ENCODE data around the gene DGKE. TPM values are rescaled to one million over a fixed set of nuclear protein-coding genes. Genes with fewer than 3 reads are reported as not detected.

DGKE gene
- total and polyA plus RNA-seq, 2 of the 13 experiments (the other 11 are each of a cell fraction or from before 2014, with no cell fraction given): 3.2 to 5.3 TPM

DNA sequence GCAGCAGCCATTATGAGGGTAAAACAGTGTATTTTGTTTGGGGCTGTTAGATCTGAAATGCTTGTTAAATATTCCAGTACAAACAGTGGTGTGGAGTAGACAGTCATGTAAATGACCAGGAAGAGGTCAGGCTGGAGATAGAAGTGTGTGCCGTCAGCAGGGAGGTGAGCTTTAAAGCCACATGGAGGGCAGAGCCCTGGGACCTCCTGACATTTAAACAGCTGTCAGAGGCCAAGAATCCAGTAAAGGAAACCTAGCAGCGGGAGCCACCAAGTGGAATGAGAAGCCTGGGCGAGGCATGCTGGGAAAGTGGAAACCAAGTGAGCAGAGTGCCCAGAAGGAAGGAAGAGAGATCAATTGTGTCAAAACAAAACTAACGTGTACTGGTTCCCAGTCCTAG is 27.0 kb upstream of the DGKE start (continued):
- TF ChIP-seq, protein P1, sequence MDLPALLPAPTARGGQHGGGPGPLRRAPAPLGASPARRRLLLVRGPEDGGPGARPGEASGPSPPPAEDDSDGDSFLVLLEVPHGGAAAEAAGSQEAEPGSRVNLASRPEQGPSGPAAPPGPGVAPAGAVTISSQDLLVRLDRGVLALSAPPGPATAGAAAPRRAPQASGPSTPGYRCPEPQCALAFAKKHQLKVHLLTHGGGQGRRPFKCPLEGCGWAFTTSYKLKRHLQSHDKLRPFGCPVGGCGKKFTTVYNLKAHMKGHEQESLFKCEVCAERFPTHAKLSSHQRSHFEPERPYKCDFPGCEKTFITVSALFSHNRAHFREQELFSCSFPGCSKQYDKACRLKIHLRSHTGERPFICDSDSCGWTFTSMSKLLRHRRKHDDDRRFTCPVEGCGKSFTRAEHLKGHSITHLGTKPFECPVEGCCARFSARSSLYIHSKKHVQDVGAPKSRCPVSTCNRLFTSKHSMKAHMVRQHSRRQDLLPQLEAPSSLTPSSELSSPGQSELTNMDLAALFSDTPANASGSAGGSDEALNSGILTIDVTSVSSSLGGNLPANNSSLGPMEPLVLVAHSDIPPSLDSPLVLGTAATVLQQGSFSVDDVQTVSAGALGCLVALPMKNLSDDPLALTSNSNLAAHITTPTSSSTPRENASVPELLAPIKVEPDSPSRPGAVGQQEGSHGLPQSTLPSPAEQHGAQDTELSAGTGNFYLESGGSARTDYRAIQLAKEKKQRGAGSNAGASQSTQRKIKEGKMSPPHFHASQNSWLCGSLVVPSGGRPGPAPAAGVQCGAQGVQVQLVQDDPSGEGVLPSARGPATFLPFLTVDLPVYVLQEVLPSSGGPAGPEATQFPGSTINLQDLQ (CRISPR knock-in tag; IDR thresholded peaks at IDR 0.05): no peak
- TF ChIP-seq PHF21A (CRISPR knock-in tag; IDR thresholded peaks at IDR 0.05) (no peak), CCDC6 (CRISPR knock-in tag; IDR thresholded peaks at IDR 0.05) (no peak), ZFAT (CRISPR knock-in tag; conservative IDR thresholded peaks at IDR 0.05) (no peak), EZH2 (conservative IDR thresholded peaks at IDR 0.05; ENCODE audit: low read depth, low read length) (no peak), ZNF143 (CRISPR knock-in tag; IDR thresholded peaks at IDR 0.05) (peak; percentile 45; the same call in 1 of the 2 replicates), ZNF549 (CRISPR knock-in tag; IDR thresholded peaks at IDR 0.05) (no peak), HOXA9 (CRISPR knock-in tag; IDR thresholded peaks at IDR 0.05; ENCODE audit: borderline replicate concordance) (no peak), SYNCRIP (IDR thresholded peaks at IDR 0.05; ENCODE audit: insufficient read depth, low read depth, low read length) (no peak), ZNF605 (CRISPR knock-in tag; IDR thresholded peaks at IDR 0.05) (0 out of 2 replicates have a peak, but pooled peaks have one; percentile 27)
- TF ChIP-seq, protein P2, sequence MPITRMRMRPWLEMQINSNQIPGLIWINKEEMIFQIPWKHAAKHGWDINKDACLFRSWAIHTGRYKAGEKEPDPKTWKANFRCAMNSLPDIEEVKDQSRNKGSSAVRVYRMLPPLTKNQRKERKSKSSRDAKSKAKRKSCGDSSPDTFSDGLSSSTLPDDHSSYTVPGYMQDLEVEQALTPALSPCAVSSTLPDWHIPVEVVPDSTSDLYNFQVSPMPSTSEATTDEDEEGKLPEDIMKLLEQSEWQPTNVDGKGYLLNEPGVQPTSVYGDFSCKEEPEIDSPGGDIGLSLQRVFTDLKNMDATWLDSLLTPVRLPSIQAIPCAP (CRISPR knock-in tag; IDR thresholded peaks at IDR 0.05; ENCODE audit: low read depth): no peak
- TF ChIP-seq, protein P3, sequence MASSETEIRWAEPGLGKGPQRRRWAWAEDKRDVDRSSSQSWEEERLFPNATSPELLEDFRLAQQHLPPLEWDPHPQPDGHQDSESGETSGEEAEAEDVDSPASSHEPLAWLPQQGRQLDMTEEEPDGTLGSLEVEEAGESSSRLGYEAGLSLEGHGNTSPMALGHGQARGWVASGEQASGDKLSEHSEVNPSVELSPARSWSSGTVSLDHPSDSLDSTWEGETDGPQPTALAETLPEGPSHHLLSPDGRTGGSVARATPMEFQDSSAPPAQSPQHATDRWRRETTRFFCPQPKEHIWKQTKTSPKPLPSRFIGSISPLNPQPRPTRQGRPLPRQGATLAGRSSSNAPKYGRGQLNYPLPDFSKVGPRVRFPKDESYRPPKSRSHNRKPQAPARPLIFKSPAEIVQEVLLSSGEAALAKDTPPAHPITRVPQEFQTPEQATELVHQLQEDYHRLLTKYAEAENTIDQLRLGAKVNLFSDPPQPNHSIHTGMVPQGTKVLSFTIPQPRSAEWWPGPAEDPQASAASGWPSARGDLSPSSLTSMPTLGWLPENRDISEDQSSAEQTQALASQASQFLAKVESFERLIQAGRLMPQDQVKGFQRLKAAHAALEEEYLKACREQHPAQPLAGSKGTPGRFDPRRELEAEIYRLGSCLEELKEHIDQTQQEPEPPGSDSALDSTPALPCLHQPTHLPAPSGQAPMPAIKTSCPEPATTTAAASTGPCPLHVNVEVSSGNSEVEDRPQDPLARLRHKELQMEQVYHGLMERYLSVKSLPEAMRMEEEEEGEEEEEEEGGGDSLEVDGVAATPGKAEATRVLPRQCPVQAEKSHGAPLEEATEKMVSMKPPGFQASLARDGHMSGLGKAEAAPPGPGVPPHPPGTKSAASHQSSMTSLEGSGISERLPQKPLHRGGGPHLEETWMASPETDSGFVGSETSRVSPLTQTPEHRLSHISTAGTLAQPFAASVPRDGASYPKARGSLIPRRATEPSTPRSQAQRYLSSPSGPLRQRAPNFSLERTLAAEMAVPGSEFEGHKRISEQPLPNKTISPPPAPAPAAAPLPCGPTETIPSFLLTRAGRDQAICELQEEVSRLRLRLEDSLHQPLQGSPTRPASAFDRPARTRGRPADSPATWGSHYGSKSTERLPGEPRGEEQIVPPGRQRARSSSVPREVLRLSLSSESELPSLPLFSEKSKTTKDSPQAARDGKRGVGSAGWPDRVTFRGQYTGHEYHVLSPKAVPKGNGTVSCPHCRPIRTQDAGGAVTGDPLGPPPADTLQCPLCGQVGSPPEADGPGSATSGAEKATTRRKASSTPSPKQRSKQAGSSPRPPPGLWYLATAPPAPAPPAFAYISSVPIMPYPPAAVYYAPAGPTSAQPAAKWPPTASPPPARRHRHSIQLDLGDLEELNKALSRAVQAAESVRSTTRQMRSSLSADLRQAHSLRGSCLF (CRISPR knock-in tag; IDR thresholded peaks at IDR 0.05; ENCODE audit: borderline replicate concordance): no peak
- TF ChIP-seq, protein P4, sequence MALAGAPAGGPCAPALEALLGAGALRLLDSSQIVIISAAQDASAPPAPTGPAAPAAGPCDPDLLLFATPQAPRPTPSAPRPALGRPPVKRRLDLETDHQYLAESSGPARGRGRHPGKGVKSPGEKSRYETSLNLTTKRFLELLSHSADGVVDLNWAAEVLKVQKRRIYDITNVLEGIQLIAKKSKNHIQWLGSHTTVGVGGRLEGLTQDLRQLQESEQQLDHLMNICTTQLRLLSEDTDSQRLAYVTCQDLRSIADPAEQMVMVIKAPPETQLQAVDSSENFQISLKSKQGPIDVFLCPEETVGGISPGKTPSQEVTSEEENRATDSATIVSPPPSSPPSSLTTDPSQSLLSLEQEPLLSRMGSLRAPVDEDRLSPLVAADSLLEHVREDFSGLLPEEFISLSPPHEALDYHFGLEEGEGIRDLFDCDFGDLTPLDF (CRISPR knock-in tag; IDR thresholded peaks at IDR 0.05): no peak
- TF ChIP-seq, protein P5, sequence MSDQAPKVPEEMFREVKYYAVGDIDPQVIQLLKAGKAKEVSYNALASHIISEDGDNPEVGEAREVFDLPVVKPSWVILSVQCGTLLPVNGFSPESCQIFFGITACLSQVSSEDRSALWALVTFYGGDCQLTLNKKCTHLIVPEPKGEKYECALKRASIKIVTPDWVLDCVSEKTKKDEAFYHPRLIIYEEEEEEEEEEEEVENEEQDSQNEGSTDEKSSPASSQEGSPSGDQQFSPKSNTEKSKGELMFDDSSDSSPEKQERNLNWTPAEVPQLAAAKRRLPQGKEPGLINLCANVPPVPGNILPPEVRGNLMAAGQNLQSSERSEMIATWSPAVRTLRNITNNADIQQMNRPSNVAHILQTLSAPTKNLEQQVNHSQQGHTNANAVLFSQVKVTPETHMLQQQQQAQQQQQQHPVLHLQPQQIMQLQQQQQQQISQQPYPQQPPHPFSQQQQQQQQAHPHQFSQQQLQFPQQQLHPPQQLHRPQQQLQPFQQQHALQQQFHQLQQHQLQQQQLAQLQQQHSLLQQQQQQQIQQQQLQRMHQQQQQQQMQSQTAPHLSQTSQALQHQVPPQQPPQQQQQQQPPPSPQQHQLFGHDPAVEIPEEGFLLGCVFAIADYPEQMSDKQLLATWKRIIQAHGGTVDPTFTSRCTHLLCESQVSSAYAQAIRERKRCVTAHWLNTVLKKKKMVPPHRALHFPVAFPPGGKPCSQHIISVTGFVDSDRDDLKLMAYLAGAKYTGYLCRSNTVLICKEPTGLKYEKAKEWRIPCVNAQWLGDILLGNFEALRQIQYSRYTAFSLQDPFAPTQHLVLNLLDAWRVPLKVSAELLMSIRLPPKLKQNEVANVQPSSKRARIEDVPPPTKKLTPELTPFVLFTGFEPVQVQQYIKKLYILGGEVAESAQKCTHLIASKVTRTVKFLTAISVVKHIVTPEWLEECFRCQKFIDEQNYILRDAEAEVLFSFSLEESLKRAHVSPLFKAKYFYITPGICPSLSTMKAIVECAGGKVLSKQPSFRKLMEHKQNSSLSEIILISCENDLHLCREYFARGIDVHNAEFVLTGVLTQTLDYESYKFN (CRISPR knock-in tag; conservative IDR thresholded peaks at IDR 0.05): no peak
- TF ChIP-seq, protein P6, sequence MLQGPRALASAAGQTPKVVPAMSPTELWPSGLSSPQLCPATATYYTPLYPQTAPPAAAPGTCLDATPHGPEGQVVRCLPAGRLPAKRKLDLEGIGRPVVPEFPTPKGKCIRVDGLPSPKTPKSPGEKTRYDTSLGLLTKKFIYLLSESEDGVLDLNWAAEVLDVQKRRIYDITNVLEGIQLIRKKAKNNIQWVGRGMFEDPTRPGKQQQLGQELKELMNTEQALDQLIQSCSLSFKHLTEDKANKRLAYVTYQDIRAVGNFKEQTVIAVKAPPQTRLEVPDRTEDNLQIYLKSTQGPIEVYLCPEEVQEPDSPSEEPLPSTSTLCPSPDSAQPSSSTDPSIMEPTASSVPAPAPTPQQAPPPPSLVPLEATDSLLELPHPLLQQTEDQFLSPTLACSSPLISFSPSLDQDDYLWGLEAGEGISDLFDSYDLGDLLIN (CRISPR knock-in tag; IDR thresholded peaks at IDR 0.05; ENCODE audit: borderline replicate concordance): no peak

Measured in HepG2 (cell line).